Activated CD4-positive, alpha-beta memory T cell treated with anti-CD3 and anti-CD28 coated beads for 36 hours (primary cell): Measurements from ENCODE around the gene TMTC1. TPM values are rescaled to one million over a fixed set of nuclear protein-coding genes. Genes with fewer than 3 reads are reported as not detected.

Experiments used
- CTCF ChIA-PET: fragments of 350-600 bp; sonication (Branson Sonifier 250); formaldehyde crosslinking; loops from one replicate; lab custom pipeline; 2021; ENCODE audit warnings: antibody characterized with exemption, inconsistent platforms; lab: Charles Lee
- POLR2A ChIA-PET: fragments of 350-600 bp; sonication (Branson Sonifier 250); formaldehyde crosslinking; loops from one replicate; lab custom pipeline; 2021; ENCODE audit warnings: antibody characterized with exemption; lab: Charles Lee
- DNase-seq: peaks from one replicate; pipeline ENCODE4 v3.0.0-alpha.2; 2020
- H3K27ac Mint-ChIP-seq: one replicate; pipeline ENCODE4 v1.8.0; 2021; ENCODE audit warnings: mixed read lengths
- H3K27me3 Mint-ChIP-seq: one replicate; pipeline ENCODE4 v1.8.0; 2021; ENCODE audit warnings: mixed read lengths
- H3K36me3 Mint-ChIP-seq: one replicate; pipeline ENCODE4 v1.8.0; 2021; ENCODE audit warnings: mixed read lengths
- H3K4me1 Mint-ChIP-seq: one replicate; pipeline ENCODE4 v1.8.0; 2021; ENCODE audit warnings: low read depth, mixed read lengths
- H3K4me3 Mint-ChIP-seq: one replicate; pipeline ENCODE4 v1.8.0; 2021; ENCODE audit warnings: mild to moderate bottlenecking, mixed read lengths
- H3K9me3 Mint-ChIP-seq: one replicate; pipeline ENCODE4 v1.8.0; 2021; ENCODE audit warnings: mixed read lengths
- intact Hi-C: fragments of 100-400 bp; cut with micrococcal nuclease; formaldehyde crosslinking; loops from one replicate; pipeline ENCODE4 v1.15.1; 2023
- total RNA-seq, 2 experiments: library from RNA; stranded (reverse); gene quantifications; one replicate each; pipeline ENCODE4 v1.2.3, GENCODE V29; 2021

Gene TMTC1
- total RNA-seq, 2 experiments from 2014 or later: 0.15 to 0.17 TPM

GRCh38 chr12:29455087-29455486 is 328.7 kb downstream of the TMTC1 start:
- DNase-seq: no peak
- Mint-ChIP-seq H3K27ac (no peak overlapping the region), H3K36me3 (no peaks in the 10 kb centered on the region), H3K4me1 (no peaks in the 10 kb centered on the region), H3K4me3 (no peak overlapping the region), H3K9me3 (no peaks in the 10 kb centered on the region), H3K27me3 (peaks cover 8% of the 10 kb centered on the region)
- ChIA-PET CTCF (interaction anchor here (0.6 kb wide), 1 partner anchor 176 kb away, joined by 3 read pairs; no protein-coding TSS in a partner anchor), POLR2A (no interaction called here)
- intact Hi-C loops: no loop called here

GRCh38 chr12:29451888-29452287 is 331.9 kb downstream of the TMTC1 start:
- no peak overlapping the region for H3K4me3 Mint-ChIP-seq
- H3K36me3 Mint-ChIP-seq: no peaks in the 10 kb centered on the region
- peaks cover 11% of the 10 kb centered on the region for H3K27me3 Mint-ChIP-seq
- intact Hi-C loops: no loop called here
- ChIA-PET POLR2A (no interaction called here), CTCF (no interaction called here)
- H3K9me3 Mint-ChIP-seq: no peaks in the 10 kb centered on the region
- no peak for DNase-seq
- no peaks in the 10 kb centered on the region for H3K4me1 Mint-ChIP-seq
- H3K27ac Mint-ChIP-seq: no peak overlapping the region
